ENCODE measurements around the gene CENPN.

The CENPN gene, protein sequence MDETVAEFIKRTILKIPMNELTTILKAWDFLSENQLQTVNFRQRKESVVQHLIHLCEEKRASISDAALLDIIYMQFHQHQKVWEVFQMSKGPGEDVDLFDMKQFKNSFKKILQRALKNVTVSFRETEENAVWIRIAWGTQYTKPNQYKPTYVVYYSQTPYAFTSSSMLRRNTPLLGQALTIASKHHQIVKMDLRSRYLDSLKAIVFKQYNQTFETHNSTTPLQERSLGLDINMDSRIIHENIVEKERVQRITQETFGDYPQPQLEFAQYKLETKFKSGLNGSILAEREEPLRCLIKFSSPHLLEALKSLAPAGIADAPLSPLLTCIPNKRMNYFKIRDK

DNA sequence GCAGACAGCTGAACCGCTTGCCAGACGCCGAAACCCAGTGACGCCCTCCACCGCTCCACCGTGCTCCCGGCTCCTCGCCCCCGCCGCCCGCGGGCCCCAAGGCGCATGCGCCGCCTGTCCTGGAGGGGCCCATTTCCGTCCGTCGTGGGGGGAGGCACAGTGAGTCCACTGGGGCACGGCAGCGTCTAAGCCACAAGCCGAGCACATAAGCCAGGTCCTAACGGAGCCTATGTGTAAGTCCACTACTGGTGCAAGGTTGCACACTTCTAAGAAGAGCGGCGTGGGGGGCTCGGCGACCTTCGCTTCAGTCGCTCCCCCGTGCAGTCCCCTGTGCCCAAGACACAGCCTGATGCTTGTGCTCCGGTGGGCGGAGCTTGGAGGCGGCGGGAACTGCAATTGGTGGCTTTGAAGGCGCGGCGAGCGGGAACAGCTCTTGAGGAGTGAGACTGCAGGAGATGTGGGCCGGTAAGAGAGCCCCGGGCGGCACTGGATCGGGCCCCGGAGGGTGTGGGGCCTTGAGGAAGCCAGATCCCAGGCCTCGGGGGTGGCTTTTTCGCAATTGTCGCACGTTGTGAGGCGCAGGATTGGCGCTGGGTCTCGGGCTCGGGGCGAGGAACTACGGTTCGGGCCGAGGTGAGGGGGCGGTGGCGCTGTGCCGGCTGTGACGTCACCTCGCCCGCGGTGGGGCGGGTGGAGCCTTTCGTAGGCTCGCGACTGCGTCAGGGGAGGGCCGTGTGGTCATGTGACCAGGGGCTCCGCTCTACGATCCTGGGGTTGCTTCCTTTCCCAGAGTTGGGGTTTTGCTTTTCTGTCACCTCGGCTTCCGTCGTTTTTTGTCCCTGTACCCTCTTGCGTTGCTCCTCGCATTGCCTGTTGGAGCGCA lies at the start of gene CENPN, which contains the start of gene CMC2:
Gene CENPN (plus strand): TSS at position 402 of the 883 bp plus-strand sequence. CDS start 4,726 bp downstream, outside the sequence.
Gene CMC2 (minus strand): TSS at position 73 of the 883 bp plus-strand sequence. CDS start 9,491 bp downstream, outside the sequence.
- peak; percentile 97 for DNase-seq

DNA sequence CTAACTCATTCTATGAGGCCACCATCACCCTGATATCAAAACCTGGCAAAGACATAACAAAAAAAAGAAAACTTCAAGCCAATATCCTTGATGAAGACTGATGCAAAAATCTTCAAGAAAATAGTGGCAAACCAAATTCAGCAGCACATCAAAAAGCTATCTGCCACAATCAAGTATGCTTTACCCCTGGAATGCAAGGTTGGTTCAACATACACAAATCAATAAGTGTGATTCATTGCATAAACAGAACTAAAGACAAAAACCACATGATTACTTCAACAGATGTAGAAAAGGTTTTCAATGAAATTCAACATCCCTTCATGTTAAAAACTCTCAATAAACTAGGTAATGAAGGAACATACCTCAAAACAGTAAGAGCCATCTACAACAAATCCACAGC lies 48.7 kb upstream of the CENPN start:
- no peak for DNase-seq

DNA sequence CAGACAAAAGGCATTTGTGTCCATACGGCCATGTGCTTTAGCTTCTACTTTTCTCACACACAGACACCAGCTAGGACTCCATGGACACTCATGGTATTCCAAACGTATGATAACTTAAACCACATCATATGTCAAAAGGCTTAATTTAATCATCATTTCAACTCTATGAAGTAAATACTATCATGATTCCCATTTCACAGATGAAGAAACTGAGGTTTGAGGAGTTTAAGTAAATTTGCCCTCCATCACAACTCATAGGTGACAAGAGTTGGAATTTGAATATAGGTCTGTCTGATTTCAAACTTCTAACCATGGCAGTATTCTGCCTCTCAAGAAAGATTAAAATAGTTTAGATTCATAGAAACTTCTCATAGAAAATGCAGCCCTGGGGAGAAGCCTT lies 44.1 kb upstream of the CENPN start:
- DNase-seq = no peak

DNA sequence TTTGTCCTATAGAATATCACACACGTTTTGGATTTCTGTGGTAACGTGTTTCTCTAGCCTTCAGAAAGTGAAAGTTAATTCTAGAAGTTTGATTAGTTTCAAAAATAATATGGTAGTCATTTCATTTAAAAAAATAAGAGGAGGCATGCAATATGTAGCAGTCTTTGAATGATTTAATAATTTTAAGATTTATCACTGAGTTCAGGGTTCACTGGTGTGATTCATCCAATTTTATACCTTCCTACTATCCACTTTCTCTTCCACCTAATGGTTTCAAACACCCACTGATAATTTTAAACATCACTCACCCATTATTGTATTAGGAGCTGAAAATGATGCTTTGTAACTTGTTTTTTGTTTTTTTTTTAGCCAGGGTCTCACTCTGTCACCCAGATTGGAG lies 42.7 kb upstream of the CENPN start:
- no peak for DNase-seq

DNA sequence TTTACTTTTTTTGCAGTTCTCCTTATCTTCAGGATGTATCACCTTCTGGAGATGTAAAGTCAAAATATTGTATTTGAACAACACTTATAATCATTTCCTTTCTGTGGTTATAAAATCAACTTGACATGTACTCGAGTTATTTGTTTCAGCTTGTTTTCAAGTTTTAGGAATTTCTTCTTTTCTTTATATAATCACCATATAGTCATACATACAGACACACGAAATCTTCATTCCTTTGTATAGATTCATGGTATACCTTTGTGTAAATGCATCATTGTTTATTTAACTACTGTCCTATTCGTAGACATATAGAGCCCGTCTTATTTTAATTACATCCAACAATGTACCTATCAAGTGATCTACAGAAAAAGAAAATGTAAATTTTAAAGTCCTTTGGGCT lies 40.4 kb upstream of the CENPN start:
- DNase-seq = no peak

DNA sequence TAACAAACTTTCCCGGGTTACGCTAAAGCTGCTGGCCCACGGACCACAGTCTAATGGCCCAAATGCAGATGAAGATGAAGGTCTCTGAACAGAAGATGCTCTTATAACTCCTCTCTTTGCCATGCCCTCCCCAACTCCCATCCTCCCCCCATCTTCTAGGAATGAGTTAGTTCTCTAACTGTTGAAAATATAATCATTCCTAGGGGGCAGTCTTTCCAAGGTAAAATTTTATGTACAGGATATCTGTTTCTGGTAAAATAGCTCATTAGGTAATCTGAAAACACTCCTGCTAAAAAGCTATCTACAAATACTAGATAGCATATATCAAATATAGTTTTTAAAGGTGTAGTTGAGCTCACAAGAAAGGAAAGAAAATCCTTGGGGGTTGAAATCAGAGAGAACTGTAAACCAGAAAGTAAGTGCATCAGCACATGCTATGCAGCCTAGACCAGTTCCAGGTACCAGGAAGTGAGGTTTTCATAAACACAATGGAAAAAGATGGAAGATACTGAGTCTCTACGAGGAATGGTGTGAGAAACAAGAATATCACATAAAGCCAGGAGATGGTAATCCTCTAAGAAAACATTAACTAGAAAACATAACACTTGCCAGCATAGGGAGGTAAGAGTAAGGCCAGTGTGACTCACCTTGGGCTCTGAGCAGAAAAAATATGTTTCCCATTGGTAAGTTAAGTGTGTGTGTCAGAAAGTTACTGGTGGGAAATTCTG lies 38.5 kb upstream of the CENPN start:
- no peak for DNase-seq

DNA sequence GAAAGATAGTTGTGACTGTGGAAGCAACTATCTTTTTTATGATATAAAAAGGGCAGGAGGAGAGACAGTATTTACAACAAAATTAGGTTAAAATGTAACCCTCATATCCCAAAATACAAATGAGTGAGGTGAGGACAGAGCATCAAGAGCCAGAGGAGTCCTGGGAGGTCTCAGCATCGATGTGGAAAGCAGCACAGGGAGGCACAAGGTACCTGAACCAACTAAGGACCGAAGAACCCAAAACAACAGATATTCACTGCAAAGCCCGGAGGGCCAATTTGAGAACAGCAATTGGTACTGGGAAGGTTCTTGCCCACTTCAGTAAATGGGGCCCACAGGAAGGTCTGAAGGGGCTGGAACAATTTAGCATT lies 37.9 kb upstream of the CENPN start:
- no peak for DNase-seq

DNA sequence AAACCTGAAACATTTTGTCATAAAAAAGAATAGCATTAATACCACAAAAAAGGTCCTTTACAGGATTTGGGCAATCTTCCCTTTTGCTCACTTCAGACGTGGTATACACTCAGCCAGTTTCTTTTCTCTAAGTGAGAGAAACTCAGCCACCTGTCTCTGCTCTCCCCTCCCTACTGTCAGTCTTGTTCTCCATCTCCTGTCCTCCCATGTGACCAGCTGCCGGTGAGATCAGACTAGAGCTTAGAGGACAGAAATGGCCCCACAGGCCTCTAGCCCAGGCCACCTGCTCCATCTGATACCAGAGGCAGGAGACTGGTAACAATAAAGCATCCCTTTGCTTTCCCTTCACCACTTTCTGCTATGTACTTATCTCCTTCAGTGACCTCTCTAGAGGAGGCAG lies 35.2 kb upstream of the CENPN start:
- DNase-seq = no peak

DNA sequence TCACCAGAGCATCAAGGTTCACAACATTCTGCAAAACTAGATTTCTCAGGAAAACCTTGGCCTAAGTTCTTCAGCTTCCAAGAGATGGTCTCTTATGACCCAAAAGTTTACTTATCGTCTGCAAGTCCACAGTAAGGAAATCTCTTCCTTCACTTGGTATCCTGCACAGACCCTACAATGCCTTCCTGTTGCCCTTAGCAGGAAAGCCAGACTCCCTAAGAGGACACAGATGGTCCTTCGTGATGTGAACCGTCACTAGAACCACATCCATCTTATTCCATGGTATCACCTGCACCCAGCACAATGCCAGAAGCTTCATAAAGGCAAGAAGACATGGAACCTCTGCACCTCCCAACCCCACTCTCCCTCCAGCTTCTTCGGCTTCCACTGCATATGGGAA lies 34.4 kb upstream of the CENPN start:
- DNase-seq = no peak

DNA sequence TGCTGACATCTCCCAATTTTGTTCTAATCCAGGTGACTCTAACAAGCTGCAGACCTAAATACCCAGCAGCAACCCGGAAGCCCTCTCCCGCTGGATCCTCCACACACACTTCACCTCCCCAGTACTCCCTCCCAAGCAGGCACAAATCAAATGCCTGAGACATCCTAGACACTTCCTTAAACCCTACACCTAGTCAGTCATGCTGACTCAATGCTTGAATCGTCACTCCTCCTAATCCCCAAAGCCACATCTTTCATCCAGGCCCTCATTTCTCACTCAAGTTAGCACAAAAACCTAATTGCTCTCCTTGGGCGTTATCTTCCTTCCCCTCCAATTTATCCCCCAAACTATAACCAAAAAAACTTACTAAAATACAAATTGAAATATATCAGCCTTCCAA lies 33.0 kb upstream of the CENPN start:
- DNase-seq = no peak

DNA sequence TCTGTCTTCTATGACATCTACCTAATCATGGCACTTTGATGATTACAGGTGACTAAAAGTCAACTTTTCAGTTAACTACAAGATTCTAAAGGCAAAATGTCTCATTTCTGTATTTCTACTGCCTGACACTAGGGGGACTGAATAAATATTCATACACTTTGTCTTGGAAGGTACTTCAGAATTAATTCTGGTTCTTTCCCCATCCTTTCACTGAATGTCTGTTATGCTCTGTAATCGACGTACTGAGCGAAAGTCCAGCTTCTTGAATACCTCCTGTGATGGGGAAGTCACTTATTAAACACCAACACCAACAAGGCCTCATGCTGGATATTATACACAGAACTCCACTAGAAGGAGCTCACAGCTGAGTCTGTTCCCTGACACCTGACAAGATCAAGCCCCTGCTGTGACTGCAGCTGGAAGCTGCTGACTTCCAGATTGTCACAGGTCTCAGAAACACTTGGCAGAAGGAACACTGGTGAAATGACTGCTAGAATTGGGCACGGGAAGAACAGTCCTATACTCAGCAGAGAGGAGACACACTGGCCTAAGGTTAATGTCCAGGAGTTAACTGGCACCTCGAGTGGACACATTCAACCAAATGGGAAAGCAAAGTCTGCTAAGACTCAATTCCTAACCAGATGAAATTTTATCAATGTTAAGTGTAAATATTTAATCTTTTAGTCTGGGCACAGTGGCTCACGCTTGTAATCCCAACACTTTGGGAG lies 32.2 kb upstream of the CENPN start:
- peak; percentile 47 for DNase-seq

DNA sequence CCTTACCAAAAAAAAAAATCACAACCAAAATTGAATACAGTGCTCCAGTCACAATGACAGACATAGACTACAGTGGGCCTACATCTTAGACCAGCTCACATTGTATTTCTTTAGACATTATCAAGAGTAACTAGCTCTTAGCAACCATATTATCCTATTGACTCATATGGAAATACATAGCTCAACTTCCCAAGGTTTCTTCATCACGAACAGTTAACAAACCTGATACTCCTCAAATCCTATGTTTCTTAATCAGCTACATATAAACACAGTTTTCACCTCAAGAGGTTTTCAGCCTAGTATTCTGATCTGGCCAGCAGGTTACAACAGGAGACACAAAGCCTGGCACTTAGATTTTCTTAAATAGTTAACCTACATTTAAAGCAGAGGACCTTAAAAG lies 30.1 kb upstream of the CENPN start:
- DNase-seq = no peak

DNA sequence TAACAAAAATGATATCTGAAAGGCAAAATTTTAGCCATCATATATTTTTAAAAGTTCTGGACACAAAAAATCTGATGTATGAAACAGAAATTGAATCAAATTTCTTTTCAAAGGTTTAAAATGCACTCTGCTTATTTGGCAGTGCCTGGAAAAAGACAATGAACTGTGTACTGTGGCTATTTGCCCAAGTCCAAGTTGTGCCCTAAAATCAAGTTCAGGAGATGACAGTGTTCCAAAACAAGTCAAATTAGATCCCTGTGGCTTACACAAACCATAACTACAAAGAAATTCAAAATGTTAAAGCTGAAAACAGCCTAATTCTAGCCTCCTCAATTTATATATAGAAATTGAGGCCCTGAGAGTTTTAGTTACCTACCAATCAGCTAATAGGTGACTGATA lies 25.9 kb upstream of the CENPN start:
- no peak for DNase-seq

DNA sequence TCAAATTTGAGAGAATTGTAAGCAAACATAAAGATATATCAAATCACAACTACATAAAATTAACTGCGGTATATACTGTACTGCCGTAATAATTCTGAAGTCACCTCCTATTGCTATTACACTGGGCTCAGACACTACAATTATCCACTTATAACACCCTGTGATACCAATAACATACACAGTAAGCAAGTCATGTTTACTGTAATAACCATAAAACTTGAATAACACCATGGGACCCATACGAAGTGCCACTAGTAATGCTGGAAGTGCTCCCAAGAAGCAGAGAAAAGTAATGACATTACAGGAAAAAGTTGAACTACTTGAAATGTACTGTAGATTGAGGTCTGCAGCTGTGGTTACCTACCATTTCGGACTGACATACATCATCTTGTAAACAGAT lies 24.4 kb upstream of the CENPN start:
- no peak for DNase-seq

DNA sequence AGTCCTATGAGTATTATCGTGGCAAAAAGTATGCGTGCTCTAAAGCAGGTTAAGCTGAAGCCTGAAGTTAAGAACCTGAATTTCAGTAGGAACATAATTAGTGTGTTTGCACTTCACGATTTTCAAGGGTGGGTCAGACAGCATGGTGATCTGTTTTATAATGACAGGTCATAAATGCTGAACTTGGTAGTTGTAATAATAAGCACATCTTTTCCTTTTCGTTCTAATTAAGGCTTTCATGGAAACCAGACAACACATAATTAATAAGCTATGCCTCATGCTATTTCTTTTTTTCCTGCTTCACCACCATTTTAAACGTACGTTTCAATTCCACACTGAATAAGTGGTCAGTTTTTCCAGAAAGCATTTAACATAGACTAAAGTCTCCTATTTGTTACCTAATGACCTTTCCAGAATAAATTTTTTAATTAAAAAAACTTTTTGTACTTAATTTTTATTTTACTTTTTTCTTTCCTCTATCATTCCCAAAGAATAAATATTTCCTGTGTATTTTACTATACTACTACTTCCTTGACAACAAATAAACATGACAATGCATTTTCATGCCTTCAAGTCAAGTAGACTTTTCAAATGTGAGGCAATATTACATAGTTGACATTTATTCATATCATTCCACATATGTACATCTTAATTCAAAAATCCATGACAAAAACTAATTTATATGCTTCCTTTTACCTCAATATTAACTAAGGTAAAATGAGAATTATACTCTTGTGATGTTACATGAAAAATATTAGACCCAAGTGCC lies 22.7 kb upstream of the CENPN start:
- DNase-seq = no peak

DNA sequence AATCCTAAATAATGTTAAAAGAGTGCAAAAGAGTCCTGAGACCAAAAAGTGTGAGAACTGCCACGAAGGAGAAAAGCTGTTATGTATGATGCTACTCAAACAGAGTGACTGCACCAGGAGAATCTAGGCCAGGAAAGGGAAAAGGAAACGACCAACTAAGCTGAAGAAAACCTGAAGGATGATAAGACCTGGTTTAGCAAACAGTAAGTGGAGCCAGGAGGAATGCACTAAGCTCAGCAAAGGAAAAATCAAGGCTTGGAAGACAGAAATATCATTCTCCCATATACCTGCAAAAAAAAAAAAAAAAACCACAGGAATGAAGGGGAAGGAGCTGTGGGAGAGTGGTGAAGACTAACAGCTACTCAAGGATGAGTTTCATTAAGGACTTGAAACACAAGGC lies 21.4 kb upstream of the CENPN start:
- DNase-seq = no peak

DNA sequence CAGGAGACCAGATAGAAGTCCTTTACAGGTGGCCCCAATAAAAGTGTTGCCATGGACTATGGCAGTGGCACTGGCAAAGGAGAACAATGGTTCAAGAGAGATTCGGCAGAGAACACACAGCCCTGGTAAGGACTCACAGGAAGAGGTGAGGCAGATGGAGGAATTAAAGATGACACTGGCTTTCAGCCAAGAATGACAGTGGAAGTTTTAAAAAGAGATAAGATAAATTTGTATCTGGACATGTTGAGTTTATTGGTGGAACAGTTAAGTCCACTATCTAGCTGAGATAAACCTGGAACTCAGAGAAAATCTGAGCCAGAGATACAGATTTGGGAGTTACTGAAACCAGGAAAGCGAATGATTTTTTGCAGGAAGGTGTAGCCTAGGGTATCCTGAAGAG lies 20.5 kb upstream of the CENPN start:
- no peak for DNase-seq

DNA sequence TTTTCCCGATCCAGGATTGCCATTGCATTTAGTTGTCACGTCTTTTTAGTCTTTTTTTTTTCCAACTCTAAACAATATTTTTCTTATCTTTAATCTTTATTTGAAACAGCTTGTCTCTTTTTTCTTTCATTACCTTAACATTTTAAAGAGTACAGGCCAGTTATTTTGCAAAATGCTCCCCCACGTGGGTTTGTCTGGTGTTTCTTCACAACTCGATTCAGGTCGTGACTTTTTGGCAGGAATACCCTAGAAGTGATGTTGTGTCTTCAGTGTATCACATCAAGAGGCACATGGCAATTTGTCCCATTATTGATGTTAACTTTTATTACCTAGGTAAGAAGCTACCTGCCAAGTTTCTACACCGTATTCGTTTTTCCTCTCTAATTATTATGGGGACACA lies 18.3 kb upstream of the CENPN start:
- DNase-seq = no peak

DNA sequence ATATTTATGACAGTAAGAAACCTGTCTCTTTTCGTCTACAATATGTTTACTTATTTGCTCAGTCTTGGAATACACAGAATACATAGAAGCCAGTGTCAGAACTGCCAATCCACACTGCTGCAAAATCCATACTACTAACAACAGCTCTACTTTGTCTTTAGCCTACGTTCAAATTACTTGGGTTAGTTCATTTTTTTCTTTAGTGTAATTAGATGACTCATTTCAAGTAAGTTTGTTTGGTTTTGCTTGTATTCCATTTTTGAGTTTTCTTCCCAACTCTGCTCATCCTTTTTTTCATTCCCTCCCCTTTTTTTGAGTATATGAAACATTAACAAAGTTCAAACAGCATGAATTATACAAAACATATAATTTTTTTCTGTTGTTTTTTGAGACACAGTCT lies 17.2 kb upstream of the CENPN start:
- no peak for DNase-seq

DNA sequence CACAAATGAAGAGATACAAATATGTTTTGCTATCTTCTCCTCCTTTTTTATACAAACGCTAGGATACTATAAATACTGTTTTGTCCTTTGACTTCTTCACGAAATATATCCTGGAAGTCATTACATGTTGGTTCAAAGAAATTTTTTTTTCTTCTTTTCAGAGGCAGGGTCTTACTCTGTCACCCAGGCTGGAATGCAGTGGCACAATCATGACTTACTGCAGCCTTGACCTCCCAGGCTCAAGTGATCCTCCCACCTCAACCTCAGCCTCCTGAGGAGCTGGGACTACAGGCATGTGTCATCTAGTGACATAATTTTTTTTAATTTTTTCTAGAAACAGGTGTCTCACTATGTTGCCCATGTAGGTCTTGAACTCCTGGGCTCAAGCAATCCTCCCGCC lies 16.4 kb upstream of the CENPN start:
- DNase-seq = no peak

DNA sequence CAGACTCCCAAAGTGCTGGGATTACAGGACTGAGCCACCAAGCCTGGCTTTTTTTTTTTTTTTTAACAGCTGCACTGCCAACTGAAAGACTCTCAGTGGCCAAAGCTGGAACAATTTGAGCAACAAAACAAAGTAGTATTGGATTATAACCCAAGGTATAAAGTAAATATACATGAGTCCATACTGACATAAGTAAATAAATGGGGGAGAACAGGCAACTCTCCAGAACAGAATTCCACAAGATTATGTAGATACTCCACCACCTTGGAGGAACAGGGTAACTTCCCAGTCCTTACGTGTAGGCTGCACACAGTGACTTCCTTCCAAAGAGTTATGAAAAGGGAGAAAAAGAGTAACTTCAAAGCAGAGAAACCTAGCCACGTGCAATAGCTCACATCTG lies 16.0 kb upstream of the CENPN start:
- DNase-seq = no peak

DNA sequence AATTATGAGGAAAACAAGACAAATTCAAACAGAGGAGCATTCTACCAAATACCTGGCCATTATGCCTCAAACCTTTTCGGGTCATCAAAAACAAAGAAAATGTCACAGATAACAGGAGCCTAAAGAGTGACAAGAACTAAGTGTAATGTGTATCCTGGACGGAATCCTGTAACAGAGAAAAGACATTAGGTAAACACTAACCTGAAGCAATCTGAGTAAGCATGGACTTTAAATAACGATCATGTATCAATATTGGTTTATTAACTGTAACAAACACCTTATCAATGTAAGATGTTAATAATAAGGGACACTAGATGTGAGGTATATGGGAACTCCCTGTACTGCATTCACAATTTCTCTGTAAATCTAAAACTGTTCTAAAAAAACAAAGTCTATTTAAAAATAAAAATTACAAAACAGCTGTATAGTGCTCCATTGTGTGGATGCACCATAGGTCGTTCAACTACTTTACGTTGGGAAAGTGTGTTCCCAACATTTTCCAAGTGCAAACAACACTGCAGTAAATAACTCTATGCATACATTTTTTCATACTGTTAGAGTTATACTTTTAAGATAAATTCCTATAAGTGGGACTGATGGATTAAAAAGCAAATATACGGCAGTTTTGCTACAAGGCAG lies 15.1 kb upstream of the CENPN start:
- DNase-seq = no peak

Data from DMS 273 treated with DMSO at 0.1 percent for 48 hours (cell line).